ENCODE data around the gene EFL1. TPM values are rescaled to one million over a fixed set of nuclear protein-coding genes. Genes with fewer than 3 reads are reported as not detected.

Gene EFL1
- total RNA-seq, 6 donors from 2014 or later, result 9.7 to 27.7 (median 17.0) TPM

GRCh38 chr15:82146576-82146975 lies 116.0 kb downstream of the EFL1 start:
- no peaks in the 10 kb centered on the region for H3K27me3 ChIP-seq
- 85 to 91% methylated on average over 3 of the region's 3 CpGs for WGBS, 2 donors
- no peaks in the 10 kb centered on the region for H3K9me3 ChIP-seq
- ATAC-seq (ENCODE audit: low FRiP score in 2 of 2), result no peak
- no peak overlapping the region for H3K27ac ChIP-seq
- TF ChIP-seq POLR2AphosphoS5 (IDR thresholded peaks at IDR 0.05) (no peak), EP300 (IDR thresholded peaks at IDR 0.05) (no peak), CTCF (IDR thresholded peaks at IDR 0.05) (no peak), POLR2A (IDR thresholded peaks at IDR 0.05) (no peak)
- no peak for DNase-seq
- H3K4me1 ChIP-seq, result no peaks in the 10 kb centered on the region
- H3K4me3 ChIP-seq, result no peak overlapping the region
- peaks cover 0 to 7% (median 7%) of the 10 kb centered on the region in 4 donors for H3K36me3 ChIP-seq

GRCh38 chr15:82143390-82144385 lies 118.8 kb downstream of the EFL1 start:
- TF ChIP-seq EP300 (IDR thresholded peaks at IDR 0.05), result no peak
- TF ChIP-seq POLR2AphosphoS5 (IDR thresholded peaks at IDR 0.05), result no peak
- TF ChIP-seq CTCF (IDR thresholded peaks at IDR 0.05), result no peak
- no peak for TF ChIP-seq POLR2A (IDR thresholded peaks at IDR 0.05)
- Histone ChIP-seq H3K27ac (no peak overlapping the region), H3K36me3 (no peaks in the 10 kb centered on the region), H3K27me3 (no peaks in the 10 kb centered on the region), H3K4me1 (peaks cover 0 to 4% (median 3%) of the 10 kb centered on the region in 4 donors), H3K9me3 (no peaks in the 10 kb centered on the region), H3K4me3 (no peak overlapping the region)
- ATAC-seq (ENCODE audit: low FRiP score in 2 of 2) (no peak), DNase-seq (no peak)
- 87 to 88% methylated on average over 9 of the region's 9 CpGs for WGBS, 2 donors

DNA sequence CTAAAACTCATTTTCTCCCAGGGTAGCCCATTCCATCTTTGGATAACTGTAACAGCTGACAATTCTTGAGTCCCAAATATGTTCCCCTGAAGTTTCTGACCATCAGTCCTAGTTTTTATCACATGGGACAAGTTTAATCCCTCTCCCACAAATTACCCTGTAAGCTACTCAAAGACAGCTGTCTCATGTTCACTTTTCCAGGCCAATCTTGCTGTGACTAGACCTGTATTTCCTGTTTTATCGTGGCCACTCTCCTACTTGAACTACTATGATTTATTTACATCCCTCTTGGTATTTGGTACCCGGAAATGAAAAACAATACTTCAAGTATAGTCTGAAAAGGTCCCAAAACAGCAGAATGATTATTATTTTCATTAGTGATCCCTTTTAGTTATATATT lies 121.6 kb downstream of the EFL1 start:
- Histone ChIP-seq H3K9me3 (no peaks in the 10 kb centered on the region), H3K4me3 (no peak overlapping the region), H3K36me3 (peaks cover 0 to 26% (median 3%) of the 10 kb centered on the region in 4 donors), H3K27ac (peak overlapping the region in 1 of 4 donors; percentile 9), H3K27me3 (no peaks in the 10 kb centered on the region), H3K4me1 (peaks cover 0 to 4% (median 3%) of the 10 kb centered on the region in 4 donors)
- DNase-seq (no peak), ATAC-seq (ENCODE audit: low FRiP score in 2 of 2) (no peak)
- 21 to 31% methylated on average over 2 of the region's 2 CpGs for WGBS, 2 donors
- TF ChIP-seq EP300 (IDR thresholded peaks at IDR 0.05) (no peak), CTCF (IDR thresholded peaks at IDR 0.05) (no peak), POLR2AphosphoS5 (IDR thresholded peaks at IDR 0.05) (no peak), POLR2A (IDR thresholded peaks at IDR 0.05) (no peak)

DNA sequence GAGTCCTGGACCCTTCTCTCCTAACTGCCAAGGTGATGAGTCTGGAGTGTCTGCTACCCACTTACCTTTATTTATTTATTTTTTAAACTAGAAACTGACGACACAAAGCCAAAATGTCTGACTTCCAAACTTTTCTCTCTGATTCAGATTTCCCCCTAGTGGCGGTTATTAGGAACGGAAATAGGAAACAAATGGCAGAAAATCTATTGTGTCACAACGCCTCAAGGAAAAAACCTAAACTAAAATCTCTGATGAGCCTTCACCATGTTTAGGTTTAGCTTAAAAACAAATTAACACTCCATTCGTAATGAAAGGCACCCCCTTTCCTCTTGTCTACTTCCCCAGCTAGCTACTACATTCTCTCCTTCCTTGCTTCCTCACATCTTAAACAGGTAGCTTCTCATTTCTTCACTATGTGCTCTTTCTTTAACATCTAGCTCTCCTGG lies 122.7 kb downstream of the EFL1 start:
- no peak overlapping the region for H3K27ac ChIP-seq
- peaks cover 0 to 29% (median 4%) of the 10 kb centered on the region in 4 donors for H3K36me3 ChIP-seq
- H3K4me1 ChIP-seq, result peaks cover 0 to 4% (median 3%) of the 10 kb centered on the region in 4 donors
- H3K9me3 ChIP-seq, result no peaks in the 10 kb centered on the region
- no peak for DNase-seq
- WGBS, 2 donors, result 12 to 15% methylated on average over 5 of the region's 5 CpGs
- peak in 1 of 2 donors; percentile 51 for ATAC-seq (ENCODE audit: low FRiP score in 2 of 2)
- peak; percentile 32 to 63 (median 60) for TF ChIP-seq CTCF (IDR thresholded peaks at IDR 0.05)
- no peak for TF ChIP-seq POLR2AphosphoS5 (IDR thresholded peaks at IDR 0.05)
- H3K4me3 ChIP-seq, result no peak overlapping the region
- H3K27me3 ChIP-seq, result no peaks in the 10 kb centered on the region
